Thoracic aorta (tissue), 2 donors: ENCODE results near the gene TRPV5. TPM values are rescaled to one million over a fixed set of nuclear protein-coding genes. Genes with fewer than 3 reads are reported as not detected.

Experiments used
- ATAC-seq: fragments of 150-250 bp; one replicate; pipeline ENCODE4 v1.8.0; 2017; ENCODE audit warnings: low read depth; ENCODE audit not compliant: insufficient number of reproducible peaks, low FRiP score
- DNase-seq: peaks from one replicate; pipeline ENCODE4 v3.0.0-alpha.2; 2020; ENCODE audit warnings: low spot score
- H3K27ac ChIP-seq, 2 donors: fragments of 200-600 bp; sonication (generic); 1 replicate in 1 of 2; 2 replicates in 1 of 2; pipeline ENCODE4 v1.5.1; 2016; ENCODE audit warnings: mild to moderate bottlenecking in 2 of 2, moderate library complexity in 2 of 2
- H3K27me3 ChIP-seq: fragments of 200-600 bp; sonication (generic); replicated peaks from 2 replicates; pipeline ENCODE4 v1.6.0; 2016; ENCODE audit warnings: mild to moderate bottlenecking; ENCODE audit not compliant: insufficient read depth
- H3K36me3 ChIP-seq: fragments of 200-600 bp; sonication (generic); one replicate; pipeline ENCODE4 v1.5.1; 2016
- H3K4me1 ChIP-seq, 2 donors: fragments of 200-600 bp; sonication (generic); 1 replicate in 1 of 2; 2 replicates in 1 of 2; pipeline versions ENCODE4 v1.5.1 to v1.6.0; 2016; ENCODE audit warnings: low read depth in 2 of 2, mild to moderate bottlenecking in 1 of 2; ENCODE audit not compliant: control insufficient read depth in 1 of 2
- H3K4me3 ChIP-seq: fragments of 200-600 bp; sonication (generic); 2 replicates; pipeline ENCODE4 v1.5.1; 2016; ENCODE audit warnings: mild to moderate bottlenecking
- H3K9me3 ChIP-seq: fragments of 200-600 bp; sonication (generic); 2 replicates; pipeline ENCODE4 v1.5.1; 2016
- total RNA-seq, 2 donors: library from RNA; depleted of rRNA; stranded (reverse); fragments of >200 nt; gene quantifications; one replicate each; pipeline versions ENCODE4 v1.1.0 to v1.2.3, GENCODE V29; 2016
- TF ChIP-seq, protein P1 (sequence below): fragments of 200-600 bp; sonication (generic); IDR thresholded peaks from one replicate; pipeline ENCODE4 v1.5.1; 2019; ENCODE audit warnings: antibody characterized with exemption

The TRPV5 gene
- total RNA-seq, 2 donors from 2014 or later = not detected

- Histone ChIP-seq H3K27me3 (no peaks in the 10 kb centered on the region), H3K4me3 (no peak overlapping the region), H3K36me3 (no peaks in the 10 kb centered on the region), H3K27ac (no peak overlapping the region), H3K9me3 (no peaks in the 10 kb centered on the region), H3K4me1 (no peaks in the 10 kb centered on the region)
- TF ChIP-seq, protein P1, sequence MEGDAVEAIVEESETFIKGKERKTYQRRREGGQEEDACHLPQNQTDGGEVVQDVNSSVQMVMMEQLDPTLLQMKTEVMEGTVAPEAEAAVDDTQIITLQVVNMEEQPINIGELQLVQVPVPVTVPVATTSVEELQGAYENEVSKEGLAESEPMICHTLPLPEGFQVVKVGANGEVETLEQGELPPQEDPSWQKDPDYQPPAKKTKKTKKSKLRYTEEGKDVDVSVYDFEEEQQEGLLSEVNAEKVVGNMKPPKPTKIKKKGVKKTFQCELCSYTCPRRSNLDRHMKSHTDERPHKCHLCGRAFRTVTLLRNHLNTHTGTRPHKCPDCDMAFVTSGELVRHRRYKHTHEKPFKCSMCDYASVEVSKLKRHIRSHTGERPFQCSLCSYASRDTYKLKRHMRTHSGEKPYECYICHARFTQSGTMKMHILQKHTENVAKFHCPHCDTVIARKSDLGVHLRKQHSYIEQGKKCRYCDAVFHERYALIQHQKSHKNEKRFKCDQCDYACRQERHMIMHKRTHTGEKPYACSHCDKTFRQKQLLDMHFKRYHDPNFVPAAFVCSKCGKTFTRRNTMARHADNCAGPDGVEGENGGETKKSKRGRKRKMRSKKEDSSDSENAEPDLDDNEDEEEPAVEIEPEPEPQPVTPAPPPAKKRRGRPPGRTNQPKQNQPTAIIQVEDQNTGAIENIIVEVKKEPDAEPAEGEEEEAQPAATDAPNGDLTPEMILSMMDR = no peak
- DNase-seq (no peak), ATAC-seq (no peak)
Measured at GRCh38 chr7:142910481-142910880, 23.1 kb downstream of the TRPV5 start.

DNA sequence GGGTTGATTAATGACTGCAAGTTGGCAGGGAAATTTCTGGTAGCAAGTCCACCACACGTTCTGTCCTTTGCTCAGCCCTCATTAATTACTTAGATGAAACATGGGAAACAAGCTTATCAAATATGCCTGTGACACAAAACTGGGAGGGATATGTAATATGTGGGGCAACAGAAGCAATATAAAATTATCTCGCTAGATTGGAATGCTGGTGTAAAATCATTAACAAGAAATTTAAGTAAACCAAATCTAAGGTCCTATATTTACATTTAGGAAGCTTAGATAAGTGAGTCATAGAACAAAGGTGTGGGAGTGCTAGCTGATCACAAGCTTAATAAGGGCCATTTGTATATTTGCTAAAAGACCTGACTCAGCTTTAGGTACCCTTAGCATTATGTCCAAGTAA is 23.5 kb downstream of the TRPV5 start:
- H3K4me3 ChIP-seq = no peak overlapping the region
- TF ChIP-seq, protein P1 = no peak
- H3K27me3 ChIP-seq = no peaks in the 10 kb centered on the region
- ATAC-seq (no peak), DNase-seq (no peak)
- no peaks in the 10 kb centered on the region for H3K4me1 ChIP-seq
- no peak overlapping the region for H3K27ac ChIP-seq
- H3K36me3 ChIP-seq = no peaks in the 10 kb centered on the region
- H3K9me3 ChIP-seq = no peaks in the 10 kb centered on the region

GRCh38 chr7:142908921-142909890 is 24.3 kb downstream of the TRPV5 start:
- Histone ChIP-seq H3K9me3 (no peaks in the 10 kb centered on the region), H3K36me3 (no peaks in the 10 kb centered on the region), H3K4me1 (no peaks in the 10 kb centered on the region), H3K27me3 (no peaks in the 10 kb centered on the region), H3K4me3 (no peak overlapping the region), H3K27ac (no peak overlapping the region)
- DNase-seq (no peak), ATAC-seq (no peak)
- TF ChIP-seq, protein P1 = no peak

GRCh38 chr7:142908290-142908689 is 25.3 kb downstream of the TRPV5 start:
- no peaks in the 10 kb centered on the region for H3K4me1 ChIP-seq
- TF ChIP-seq, protein P1 = no peak
- ATAC-seq = no peak

GRCh38 chr7:142906643-142907042 is 26.9 kb downstream of the TRPV5 start:
- ATAC-seq = no peak
- TF ChIP-seq, protein P1 = no peak
- Histone ChIP-seq H3K9me3 (no peaks in the 10 kb centered on the region), H3K4me3 (no peak overlapping the region), H3K36me3 (no peaks in the 10 kb centered on the region), H3K4me1 (no peaks in the 10 kb centered on the region), H3K27ac (no peak overlapping the region), H3K27me3 (no peaks in the 10 kb centered on the region)
- DNase-seq = no peak

More at GRCh38 chr7:142908290-142908689, 25.3 kb downstream of the TRPV5 start:
- Histone ChIP-seq H3K27me3 (no peaks in the 10 kb centered on the region), H3K27ac (no peak overlapping the region), H3K9me3 (no peaks in the 10 kb centered on the region), H3K4me3 (no peak overlapping the region), H3K36me3 (no peaks in the 10 kb centered on the region)
- no peak for DNase-seq
